ENCODE measurements around the gene BCL2. TPM values are rescaled to one million over a fixed set of nuclear protein-coding genes. Genes with fewer than 3 reads are reported as not detected.

BCL2 gene
- total RNA-seq, 4 donors from 2014 or later, result 10.7 to 37.3 (median 24.2) TPM

DNA sequence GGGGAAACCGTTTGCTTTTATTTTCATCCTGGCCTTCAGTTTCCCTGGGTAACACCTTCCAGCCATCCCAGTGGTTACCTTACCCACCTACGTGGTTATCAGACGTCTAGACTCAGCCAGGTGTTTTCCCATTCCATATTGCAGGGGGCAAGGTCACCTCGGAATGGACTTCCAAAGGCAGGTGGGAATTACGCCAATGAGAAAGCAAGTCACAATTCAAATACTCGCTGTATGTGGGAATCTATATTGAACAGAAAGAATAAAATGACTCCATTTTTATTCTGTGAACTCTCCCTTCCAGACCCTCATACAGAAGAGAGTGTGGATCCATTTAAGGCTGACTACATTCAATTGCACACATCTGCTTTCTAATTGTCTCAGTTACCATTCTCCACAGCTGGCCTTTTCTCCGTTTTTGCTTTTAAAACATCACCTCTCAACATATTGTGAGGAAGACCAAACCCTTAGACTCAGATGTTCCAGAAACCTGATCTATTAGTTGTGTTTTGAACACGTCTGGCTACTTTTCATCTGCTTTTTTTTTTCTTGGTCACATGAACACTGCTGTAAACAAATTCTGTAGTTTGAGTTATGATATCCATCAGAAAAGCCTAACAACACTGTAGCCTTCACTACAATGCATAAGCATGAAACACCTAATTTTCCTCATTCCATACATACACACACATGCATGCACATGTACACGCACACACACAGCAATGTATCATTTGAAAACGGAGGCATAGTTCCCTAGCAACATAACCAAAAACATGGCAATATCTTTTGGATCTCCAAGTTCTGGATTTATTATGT, 59.8 kb downstream of the BCL2 start:
- no peaks in the 10 kb centered on the region for H3K27me3 ChIP-seq
- H3K9me3 ChIP-seq, result no peaks in the 10 kb centered on the region
- peaks cover 34% of the 10 kb centered on the region for H3K4me1 ChIP-seq
- no peak overlapping the region for H3K4me3 ChIP-seq
- no peak for DNase-seq (ENCODE audit: low spot score in 2 of 2)
- TF ChIP-seq EP300 (IDR thresholded peaks at IDR 0.05) (no peak), POLR2A (IDR thresholded peaks at IDR 0.05) (no peak), POLR2AphosphoS5 (IDR thresholded peaks at IDR 0.05) (no peak)
- TF ChIP-seq, protein P1, sequence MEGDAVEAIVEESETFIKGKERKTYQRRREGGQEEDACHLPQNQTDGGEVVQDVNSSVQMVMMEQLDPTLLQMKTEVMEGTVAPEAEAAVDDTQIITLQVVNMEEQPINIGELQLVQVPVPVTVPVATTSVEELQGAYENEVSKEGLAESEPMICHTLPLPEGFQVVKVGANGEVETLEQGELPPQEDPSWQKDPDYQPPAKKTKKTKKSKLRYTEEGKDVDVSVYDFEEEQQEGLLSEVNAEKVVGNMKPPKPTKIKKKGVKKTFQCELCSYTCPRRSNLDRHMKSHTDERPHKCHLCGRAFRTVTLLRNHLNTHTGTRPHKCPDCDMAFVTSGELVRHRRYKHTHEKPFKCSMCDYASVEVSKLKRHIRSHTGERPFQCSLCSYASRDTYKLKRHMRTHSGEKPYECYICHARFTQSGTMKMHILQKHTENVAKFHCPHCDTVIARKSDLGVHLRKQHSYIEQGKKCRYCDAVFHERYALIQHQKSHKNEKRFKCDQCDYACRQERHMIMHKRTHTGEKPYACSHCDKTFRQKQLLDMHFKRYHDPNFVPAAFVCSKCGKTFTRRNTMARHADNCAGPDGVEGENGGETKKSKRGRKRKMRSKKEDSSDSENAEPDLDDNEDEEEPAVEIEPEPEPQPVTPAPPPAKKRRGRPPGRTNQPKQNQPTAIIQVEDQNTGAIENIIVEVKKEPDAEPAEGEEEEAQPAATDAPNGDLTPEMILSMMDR (IDR thresholded peaks at IDR 0.05), result no peak
- H3K27ac ChIP-seq, result peak overlapping the region; percentile 76
- 46% methylated on average over 10 of the region's 10 CpGs for WGBS
- H3K36me3 ChIP-seq, result no peaks in the 10 kb centered on the region

DNA sequence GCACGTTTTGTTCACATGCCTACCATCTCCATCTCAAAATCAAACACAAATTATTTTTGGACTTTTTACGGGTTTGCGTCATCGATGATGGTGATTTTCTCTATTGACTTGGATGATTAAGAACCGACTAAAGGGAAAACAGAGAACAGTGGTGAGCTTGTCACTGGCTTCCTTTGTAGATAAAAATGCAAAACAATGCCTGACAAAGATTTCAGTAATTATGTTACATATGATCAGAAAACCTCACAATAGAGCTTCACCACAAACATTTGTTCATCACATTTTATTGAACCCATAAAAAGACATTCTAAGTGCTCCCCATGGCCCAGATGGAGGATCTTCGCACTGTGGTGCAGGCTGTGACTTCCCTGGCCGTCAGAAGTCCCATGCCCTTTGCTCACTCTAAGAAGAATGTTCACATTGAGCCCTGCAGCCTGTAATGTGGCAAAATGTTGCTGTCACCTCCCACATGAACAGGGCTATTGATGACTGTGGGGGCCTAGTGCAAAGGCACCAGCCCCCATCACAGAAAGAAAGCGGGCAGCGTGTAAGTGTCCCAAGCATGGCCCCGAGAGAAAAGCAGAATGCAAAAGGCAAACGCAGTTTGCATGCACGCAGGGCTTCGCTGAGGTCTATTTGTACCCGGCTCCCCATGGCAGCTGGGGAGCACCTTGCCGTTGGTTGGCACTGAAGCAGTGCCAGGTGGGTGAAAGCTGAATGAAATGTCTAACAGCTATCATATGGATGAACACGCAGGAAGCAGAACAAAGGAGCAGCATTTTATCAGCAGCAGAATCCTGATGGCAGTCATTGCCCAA, 60.6 kb downstream of the BCL2 start:
- Histone ChIP-seq H3K4me3 (no peak overlapping the region), H3K36me3 (no peaks in the 10 kb centered on the region), H3K27ac (peak overlapping the region; percentile 76), H3K27me3 (no peaks in the 10 kb centered on the region), H3K4me1 (peaks cover 35% of the 10 kb centered on the region), H3K9me3 (no peaks in the 10 kb centered on the region)
- WGBS, result 58% methylated on average over 16 of the region's 16 CpGs
- TF ChIP-seq, protein P1 (IDR thresholded peaks at IDR 0.05), result no peak
- no peak for TF ChIP-seq POLR2A (IDR thresholded peaks at IDR 0.05)
- no peak for TF ChIP-seq POLR2AphosphoS5 (IDR thresholded peaks at IDR 0.05)
- no peak for TF ChIP-seq EP300 (IDR thresholded peaks at IDR 0.05)
- no peak for DNase-seq (ENCODE audit: low spot score in 2 of 2)

DNA sequence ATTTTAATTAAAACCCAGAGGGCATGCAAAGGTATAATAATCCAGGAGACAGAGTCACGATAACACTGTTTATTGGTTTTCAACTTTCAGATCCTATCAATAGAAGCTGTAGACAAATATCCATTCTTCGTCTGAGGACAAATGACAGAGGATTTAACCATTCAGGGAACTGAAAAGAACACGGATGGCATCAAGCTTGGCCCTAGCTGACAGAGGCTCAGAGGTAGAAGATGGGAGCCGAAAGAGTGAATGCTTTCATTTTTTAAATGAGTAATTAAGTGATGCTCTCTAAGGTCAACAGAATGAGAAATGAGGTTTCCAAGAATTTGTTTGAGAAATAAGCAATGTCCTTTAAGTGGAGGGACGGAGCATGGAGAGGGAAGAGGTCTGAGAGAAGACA, 62.1 kb downstream of the BCL2 start:
- Histone ChIP-seq H3K4me1 (peaks cover 33% of the 10 kb centered on the region), H3K27ac (no peak overlapping the region), H3K9me3 (no peaks in the 10 kb centered on the region), H3K4me3 (no peak overlapping the region), H3K27me3 (no peaks in the 10 kb centered on the region), H3K36me3 (no peaks in the 10 kb centered on the region)
- no peak for DNase-seq (ENCODE audit: low spot score in 2 of 2)
- no peak for TF ChIP-seq EP300 (IDR thresholded peaks at IDR 0.05)
- no peak for TF ChIP-seq POLR2AphosphoS5 (IDR thresholded peaks at IDR 0.05)
- TF ChIP-seq, protein P1 (IDR thresholded peaks at IDR 0.05), result no peak
- no peak for TF ChIP-seq POLR2A (IDR thresholded peaks at IDR 0.05)
- 75% methylated on average over 5 of the region's 5 CpGs for WGBS

DNA sequence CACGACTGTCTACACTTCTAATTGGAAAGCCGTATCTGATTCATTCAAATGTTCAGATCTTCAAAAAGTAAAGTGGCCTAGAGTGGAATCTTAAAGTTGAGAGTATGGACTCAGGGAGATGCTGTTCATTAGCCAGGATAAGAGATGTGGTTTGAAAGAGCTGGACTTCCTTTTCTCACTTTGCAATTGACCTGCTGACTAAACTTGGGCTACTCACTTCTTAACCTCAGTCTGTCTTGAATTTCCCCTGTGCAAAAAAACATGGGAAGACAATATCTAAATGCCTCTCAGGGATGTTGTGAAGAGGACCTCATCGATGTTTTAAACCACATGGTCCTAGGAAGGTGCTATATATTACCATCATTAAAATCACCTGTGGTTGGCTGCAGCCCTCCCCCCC, 64.1 kb downstream of the BCL2 start:
- Histone ChIP-seq H3K27me3 (no peaks in the 10 kb centered on the region), H3K27ac (no peak overlapping the region), H3K36me3 (no peaks in the 10 kb centered on the region), H3K4me1 (peaks cover 31% of the 10 kb centered on the region), H3K4me3 (no peak overlapping the region), H3K9me3 (no peaks in the 10 kb centered on the region)
- WGBS, result 90% methylated on average over 3 of the region's 3 CpGs
- TF ChIP-seq, protein P1 (IDR thresholded peaks at IDR 0.05), result no peak
- TF ChIP-seq POLR2A (IDR thresholded peaks at IDR 0.05) (no peak), POLR2AphosphoS5 (IDR thresholded peaks at IDR 0.05) (no peak)
- no peak for DNase-seq (ENCODE audit: low spot score in 2 of 2)
